HG02970 (cell line): ENCODE measurements around the gene TMEM123.
A peak's percentile ranks its signal among the peaks of the same experiment; 100 is the strongest.

Experiments used
- ATAC-seq: cut with Tn5 transposase; IDR thresholded peaks from one replicate; pipeline ENCODE4 v1.9.1; 2021; ENCODE audit warnings: mild to moderate bottlenecking, moderate library complexity, moderate number of reproducible peaks; ENCODE audit not compliant: unreplicated experiment, low FRiP score

TMEM123 gene

DNA sequence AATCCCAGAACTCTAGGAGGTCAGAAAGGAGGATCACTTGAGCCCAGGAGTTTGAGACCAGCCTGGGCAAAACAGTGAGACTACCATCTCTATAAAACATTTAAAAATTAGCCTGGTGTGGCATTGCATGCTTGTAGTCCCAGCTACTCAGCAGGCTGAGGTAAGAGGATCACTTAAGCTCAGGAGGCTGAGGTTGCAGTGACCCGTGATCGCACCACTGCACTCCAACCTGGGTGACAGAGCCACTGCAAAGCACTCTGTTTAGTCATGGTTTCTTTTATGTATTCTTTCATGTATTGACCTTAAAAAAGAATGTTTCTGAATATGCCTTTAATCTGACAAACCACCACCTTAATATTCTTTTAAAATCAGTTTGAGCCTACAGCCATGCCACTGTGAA lies 53.4 kb downstream of the TMEM123 start:
- ATAC-seq: no peak

DNA sequence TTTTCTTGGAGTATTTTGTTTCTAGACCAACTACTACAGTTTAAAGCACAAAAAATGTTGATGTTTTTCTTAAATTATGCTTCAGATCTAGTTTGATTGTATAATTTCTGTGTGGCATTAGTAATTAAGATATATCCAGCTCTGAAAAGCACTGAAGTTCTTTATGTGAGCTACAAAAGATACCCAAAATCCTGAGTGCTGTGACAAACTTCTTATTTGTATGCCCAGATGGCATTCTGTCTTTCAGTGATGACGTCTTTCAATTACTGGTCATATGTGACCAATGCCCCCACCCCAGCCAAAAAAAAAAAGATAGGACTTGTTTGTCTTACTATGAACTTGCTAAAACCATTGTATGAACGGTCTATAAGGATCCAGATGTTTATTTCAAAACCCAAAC lies 54.3 kb downstream of the TMEM123 start:
- ATAC-seq: no peak

DNA sequence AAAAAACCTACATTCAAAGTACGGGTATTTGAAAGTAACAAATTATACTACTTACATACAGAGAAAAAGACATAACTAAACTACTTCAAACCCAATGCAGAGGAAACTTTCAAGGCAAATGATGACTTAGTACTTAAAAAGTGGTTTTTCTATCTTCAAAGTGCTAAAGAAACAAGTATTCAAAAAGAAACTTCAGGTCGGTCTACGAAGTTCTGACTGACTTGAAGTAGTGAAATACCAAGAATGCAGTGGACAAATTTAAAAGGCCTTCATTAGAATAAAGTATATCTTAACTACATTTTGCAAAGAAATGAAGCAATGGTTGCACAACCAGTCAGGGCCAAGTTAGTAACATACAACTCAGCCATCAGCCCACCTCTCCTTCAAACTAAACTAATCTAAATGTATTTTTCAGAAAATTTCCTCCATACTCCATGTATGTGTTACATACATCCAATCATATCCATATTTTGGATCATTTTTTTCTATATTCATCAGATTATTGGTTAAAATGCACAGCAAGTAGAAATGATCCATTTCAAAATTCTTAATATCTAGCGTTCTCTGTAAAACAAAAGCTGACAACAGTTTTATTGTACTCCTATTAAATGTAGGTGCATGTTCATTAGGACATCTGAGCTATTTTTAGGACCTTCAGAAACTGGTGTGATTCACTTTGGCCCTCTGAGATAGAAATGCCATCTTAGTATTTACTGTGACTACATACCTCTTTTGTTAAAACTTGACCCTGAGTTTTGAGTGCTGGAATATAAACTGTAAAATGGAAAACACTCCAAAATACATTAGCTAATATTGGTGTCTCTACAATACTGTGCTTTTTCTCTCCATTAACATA lies 55.6 kb downstream of the TMEM123 start:
- no peak for ATAC-seq

DNA sequence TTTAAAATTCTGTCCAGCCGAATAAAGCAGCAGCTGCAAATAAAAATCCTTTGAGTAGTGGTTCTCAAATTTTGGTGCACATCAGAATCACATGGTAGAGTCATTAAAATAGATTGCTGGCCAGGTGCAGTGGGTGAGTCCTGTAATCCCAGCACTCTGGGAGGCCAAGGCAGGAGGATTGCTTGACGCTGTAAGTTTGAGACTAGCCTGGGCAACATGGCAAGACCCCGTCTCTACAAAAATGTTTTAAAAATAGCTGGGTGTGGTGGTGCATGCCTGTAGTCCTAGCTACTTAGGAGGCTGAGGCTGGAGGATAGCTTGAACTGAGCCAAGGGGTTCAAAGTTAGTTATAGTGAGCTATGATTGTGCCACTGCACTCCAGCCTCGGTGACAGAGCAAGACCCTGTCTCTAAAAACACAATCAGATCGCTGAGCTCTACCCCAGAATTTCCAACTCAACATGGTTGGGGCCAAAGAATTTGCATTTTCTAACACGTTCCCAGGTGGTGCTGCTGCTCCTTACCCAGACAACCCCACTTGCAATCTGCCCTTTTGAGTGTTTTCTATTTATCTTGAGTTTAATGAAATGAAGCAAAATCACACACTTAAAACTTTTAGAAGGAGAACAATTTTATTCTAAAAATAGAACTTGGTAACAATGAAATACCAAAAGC lies 56.7 kb downstream of the TMEM123 start:
- ATAC-seq: no peak

DNA sequence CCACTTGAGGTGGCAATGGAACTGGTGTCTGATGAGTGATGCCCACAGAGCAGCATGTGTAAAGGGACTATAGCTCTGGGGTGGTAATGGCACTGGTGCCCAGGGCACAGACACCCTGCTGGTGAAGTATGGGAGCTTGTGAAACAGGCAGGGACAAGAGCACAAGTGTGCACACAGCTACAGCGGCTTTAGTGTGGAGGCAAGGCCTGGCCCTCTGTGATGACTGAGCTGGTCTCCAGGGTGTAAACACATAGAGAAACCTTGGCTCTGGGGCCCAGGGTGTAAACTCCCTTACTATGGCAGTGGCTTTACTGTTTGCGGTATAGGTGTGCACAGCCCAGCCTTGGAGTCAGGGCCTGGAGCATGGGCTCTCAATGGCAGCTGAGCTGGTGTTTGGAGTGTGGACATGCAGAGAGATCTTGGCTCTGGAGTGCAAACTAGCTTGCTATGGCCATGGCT lies 59.3 kb downstream of the TMEM123 start:
- no peak for ATAC-seq

DNA sequence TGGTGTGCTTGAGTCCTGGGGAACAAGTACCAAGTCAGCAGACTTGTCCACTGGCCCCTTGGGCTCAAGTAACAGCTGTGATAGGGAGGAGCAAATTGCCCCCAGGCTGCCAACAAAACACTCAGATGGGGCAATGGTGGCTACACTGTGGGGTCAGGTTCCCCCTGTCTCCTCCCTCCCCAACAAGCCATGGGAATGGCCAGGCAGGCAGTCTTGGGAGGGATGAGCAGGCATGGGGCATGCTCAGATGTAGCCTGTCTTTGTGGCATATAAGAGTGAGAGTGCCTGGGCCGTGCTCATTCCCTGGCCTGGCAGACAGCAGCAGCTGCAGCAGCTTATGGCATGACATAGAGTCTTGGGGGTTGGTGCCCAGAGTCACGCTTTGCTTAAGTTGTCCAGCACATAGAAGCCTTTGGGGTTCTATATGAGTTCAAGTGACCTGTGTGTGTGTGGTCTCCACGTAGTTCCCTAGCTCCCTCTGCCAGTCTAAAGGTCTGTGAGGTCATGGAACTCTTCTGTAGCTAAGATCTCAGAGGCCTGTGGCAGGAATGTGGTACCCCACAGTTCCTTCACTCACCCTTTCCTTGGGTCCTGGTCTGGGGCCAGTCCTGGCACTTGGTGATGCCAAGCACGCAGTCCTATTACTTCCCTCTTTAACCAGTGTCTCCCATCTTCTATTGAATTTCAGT lies 60.9 kb downstream of the TMEM123 start:
- no peak for ATAC-seq

DNA sequence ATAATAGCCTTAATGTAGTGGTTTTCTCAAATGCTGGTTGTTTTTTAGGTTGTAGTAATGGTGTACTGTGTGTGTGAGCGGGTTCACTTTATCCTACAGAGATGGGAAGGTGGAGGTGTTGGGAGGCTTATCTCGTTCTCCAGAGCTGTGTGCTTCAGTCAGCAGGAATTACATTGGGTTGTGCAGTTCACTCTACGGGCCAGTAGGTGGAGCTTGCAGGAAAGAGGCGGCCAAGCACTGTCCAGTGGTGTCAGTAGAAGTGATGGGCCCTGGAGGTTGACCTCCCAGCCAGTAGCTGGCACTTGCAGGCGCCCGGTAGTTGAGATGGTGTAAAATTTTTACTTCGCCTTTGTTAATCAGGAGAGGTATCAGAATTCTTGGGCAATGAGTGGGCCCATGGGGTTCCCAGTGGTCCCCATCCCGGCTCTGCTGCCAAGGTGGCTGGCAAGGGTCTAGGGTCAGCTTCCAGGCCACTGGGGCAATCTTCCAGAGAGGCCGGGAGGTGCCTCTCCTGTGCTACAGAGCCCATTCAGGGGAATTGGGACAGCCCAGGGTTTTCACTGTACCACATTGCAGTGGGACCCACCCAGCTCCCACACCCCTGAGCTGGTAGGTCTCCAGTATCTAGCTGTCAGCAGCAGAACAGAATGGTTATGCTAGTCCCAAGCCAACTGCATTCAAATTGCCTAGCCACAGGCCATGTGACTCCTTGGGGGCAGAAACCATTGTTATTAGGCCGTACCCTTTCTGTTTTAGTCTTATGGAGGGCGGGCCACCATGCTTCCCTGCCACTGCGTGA lies 61.7 kb downstream of the TMEM123 start:
- ATAC-seq: peak; percentile 79

DNA sequence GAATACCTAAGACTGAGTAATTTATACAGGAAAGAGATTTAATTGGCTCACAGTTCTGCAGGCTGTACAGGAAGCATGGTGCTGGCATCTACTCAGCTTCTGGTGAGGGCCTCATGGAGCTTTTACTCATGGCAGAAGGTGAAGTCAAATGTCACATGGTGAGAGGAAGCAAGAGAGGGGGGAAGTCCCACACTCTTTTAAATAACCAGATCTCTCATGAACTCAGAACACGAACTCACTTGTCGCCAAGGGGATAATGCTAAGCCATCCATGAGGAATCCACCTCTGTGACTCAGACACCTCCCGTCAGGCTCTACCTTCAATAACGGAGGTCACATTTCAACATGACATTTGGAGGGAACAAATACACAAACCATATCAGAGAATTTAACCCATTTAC lies 63.3 kb downstream of the TMEM123 start:
- no peak for ATAC-seq

DNA sequence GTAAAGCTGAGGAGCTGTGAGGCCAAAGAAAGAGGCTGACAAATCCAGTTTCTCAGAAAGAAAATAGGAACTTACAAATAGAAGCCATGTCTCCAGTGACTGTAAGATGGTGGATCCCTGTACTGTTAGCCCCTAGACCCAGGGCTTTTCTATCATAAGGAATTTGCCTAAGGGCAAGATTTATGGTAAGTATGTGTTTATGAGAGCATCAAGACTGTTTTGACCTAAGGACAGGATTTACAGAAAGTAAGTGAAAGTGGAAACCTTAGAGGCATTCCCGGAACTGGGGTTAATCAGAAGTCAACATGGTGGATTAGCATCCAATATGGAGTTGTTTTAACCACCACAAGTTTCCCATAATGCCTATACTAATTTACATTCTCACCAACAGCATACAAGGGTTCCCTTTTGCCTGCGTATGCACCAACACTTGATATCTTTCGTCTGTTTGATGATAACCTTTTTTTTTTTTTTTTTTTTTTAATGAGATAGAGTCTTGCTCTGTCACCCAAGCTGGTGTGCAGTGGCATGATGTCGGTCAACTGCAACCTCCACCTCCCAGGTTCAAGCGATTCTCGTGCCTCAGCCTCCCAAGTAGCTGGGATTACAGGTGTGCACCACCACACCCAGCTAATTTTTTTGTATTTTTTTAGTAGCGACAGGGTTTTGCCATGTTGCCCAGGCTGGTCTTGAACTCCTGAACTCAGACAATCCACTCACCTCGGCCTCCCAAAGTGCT lies 65.4 kb downstream of the TMEM123 start:
- ATAC-seq: no peak

DNA sequence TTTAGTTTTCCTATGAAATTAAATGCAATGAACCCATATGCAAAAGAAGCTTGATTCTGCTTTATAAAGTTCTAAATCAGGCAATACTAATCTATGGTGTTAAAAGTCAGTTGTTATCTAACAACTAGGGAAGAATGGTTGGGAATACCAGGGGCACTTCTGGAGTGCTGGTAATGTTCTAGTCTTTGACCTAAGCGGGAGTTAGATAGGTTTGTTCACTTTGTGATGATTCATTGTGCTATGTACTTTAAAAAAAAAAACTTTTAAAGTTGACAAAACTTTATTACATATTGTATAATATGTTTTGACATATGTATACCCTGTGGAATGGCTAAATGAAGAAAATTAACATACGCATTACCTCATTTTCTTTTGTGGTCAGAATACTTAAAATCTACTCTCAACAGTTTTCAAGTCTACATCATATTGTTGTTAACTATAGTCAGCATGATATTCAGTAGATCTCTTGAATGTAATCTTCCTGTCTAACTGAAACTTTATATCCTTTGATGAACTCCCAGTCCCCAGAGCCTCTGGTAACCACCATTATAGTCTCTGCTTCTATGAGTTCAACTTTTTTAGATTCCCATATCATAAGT lies 66.3 kb downstream of the TMEM123 start:
- ATAC-seq: no peak

DNA sequence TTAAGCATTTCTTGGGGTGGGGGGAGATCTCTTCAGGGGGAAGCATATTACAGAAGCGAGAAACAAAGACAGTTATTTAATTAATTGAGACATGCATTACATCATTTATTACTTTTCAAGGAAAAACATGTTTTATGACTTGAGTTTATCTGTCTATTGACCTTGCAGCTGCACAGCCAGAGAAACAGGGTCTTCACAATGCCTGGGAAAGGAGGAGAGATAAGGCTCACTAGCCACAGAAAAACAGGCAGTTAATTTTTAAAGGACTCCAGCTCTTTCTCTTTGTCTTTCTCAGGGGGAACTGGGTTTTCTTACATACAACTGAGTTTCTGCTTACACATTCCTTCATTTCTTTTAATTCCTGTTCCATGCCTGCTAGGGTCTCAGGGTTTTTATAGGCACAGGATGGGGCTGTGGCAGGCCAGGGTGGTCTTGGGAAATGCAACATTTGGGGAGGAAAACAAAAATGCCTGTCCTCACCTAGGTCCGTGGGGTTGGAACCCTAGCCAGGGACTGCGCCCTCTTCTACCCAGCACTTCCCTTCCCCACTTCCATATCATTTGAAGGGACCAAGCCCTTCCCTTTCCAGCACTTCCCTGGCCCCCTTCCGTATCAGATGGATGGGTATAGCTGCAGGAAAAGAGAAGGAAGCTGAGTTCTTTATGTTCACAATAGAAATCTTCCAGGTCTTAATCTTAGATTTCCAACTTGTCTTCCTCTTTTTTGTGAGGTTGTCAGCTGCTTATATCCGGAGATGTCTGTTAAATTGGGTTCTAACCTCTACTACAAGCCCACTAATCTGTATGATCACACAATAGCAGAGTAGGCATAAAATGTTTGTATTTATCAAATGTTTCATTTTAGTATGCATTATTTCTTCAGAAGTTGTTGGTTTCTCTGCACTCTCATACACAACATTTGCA lies 67.2 kb downstream of the TMEM123 start:
- no peak for ATAC-seq

DNA sequence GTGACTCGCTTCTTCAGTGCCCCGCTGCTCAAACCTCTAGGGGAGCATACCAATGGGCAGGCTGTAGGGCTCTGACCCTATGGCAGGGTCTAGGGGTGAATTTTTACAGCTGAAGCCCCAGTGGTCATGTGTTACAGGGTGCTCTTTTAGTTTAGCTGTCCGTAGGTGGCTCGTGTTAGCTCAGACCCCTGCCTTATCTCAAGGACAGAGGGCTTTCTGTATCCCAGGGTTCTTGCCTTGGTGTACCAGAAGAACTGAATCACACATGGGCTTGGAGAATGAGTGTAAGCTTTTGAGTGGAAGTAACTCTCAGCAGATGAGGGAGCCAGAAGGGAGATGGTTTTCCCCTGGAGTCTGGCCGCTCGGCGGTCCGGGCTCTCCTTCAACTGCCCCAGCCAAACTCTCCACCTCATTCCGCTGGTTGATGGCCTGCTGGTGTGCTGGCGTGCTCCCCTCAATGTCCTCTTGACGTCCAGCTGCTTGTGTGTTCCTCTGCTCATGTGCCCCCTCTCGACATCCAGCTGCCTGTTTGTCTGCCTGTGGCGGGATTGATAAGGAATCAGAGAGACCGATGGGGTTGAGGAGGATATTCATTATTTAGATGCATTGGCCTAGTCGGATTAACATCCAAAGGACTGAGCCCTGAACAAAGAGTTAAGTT lies 68.0 kb downstream of the TMEM123 start:
- no peak for ATAC-seq

DNA sequence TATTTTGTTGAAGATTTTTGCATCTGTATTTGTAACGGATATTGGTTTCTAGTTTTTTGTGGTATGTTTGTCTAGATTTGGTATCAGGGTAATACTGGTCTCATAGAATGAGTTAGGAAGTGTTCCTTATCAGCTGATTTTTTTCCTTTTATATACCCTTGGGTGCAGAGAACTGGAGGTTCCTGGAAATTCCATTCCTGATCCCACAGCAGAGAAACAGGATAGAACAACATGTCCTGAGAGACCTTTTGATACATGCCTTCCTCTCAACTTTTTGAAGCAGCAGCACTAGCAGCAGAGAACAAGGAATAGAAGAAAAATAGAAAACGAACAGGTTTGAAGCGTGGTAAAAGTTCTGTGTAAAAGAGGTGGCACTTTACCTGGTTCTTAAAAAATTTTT lies 68.7 kb downstream of the TMEM123 start:
- ATAC-seq: no peak

DNA sequence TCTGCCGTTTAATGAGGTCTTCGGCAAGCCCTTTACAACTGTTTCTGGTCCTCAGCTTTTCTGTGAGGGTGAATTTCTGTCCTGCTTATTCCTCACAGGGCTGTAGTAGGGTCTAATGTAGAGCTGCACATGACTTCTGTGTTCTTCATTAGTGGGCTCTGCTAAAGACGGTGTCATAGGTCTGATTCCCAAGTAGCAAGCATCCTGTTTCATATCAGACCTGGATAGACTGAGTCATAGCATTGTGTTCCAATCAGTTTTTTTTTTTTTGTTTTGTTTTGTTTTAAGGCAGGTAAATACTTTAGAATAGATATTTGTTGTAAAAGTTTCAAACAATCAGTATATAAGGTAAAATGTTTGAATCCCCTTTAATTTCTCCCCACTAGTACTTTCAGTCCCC lies 70.2 kb downstream of the TMEM123 start:
- ATAC-seq: no peak

DNA sequence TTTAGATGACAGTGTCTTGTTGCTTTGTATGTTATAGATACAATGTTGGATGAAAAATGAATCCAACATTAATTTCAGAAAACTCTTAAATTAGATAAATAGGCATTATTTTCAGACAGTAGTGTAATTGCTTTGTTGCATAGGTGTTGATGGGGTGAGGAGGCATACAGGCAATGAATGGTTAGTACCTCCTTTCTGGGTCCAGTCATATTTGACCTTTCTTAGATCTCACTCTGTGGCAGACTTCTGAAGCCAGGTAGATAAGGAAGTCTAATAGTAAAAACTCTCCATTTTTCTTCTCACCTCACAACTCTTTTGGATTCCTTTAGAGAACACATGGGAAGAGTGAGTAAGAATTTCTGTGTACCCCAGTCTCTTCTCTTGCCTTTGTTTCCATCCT lies 73.7 kb downstream of the TMEM123 start:
- no peak for ATAC-seq

DNA sequence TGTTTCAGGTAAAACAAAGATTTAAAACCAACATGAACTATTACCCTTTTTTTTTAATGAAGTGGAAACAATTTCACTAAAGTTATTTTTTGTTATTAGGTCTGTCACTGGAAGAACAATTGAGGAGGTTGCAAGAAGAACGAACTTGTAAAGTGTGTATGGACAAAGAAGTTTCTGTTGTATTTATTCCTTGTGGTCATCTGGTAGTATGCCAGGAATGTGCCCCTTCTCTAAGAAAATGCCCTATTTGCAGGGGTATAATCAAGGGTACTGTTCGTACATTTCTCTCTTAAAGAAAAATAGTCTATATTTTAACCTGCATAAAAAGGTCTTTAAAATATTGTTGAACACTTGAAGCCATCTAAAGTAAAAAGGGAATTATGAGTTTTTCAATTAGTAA lies 74.7 kb downstream of the TMEM123 start:
- ATAC-seq: no peak

DNA sequence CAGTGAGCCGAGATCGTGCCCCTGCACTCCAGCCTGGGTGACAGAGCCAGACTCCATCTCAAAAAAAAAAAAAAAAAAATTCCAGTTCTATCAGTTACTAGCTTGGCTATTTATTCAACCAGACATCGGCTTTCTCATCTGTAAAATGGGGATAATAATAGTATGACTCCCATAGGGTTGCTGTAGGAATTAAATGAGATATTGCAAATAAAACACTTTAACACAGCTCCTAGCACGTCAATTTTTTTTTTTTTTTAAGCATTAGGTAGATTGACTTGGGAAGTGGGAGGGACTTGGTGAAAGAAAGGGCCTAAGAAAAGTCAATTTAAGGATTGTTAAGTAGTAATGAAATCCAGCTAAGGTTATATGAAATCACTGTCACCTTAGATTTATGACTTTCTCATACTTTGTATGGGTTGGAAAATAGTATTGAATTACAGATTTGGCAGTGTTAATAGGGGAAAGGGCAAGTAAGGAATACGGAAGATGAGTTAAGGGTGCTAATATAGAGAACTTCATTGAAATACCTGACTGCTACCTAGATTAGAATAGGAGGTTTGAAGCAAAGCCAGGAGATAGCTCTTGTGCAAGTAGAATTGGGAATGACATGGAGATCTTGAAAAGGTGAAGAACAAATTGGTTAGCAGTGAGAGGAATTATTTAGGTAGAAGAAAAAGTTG lies 76.7 kb downstream of the TMEM123 start:
- no peak for ATAC-seq
